RKO (cell line): ENCODE measurements around the gene SF3B4.
"Not testable (repeated sequence)": the region's sequence is repeated elsewhere in the genome, so short reads cannot be mapped to it uniquely, and the experiment has no call there.

Experiments
- DNase-seq: peaks from one replicate; pipeline ENCODE4 v3.0.0-alpha.2; 2016; ENCODE audit warnings: low spot score

SF3B4 gene

GRCh38 chr1:149927563-149928400 is at the start of gene SF3B4:
Gene SF3B4 (minus strand): TSS chr1:149927803. CDS start chr1:149927759, 44 bp downstream.
- DNase-seq, result peak; percentile 95

- DNase-seq, result no peak
Measured at GRCh38 chr1:149977345-149977744, 49.7 kb upstream of the SF3B4 start.

- DNase-seq, result no peak
Measured at GRCh38 chr1:149972547-149972946, 44.9 kb upstream of the SF3B4 start.

- DNase-seq, result no peak
Measured at GRCh38 chr1:149967646-149968045, 40.0 kb upstream of the SF3B4 start.

GRCh38 chr1:149967041-149967440 is 39.4 kb upstream of the SF3B4 start:
- no peak for DNase-seq

GRCh38 chr1:149966405-149966804 is 38.8 kb upstream of the SF3B4 start:
- no peak for DNase-seq

GRCh38 chr1:149965440-149965839 is 37.8 kb upstream of the SF3B4 start:
- DNase-seq, result no peak

GRCh38 chr1:149963358-149963757 is 35.8 kb upstream of the SF3B4 start:
- DNase-seq, result no peak

GRCh38 chr1:149962736-149963135 is 35.1 kb upstream of the SF3B4 start:
- no peak for DNase-seq

- peak; percentile 85 for DNase-seq
Measured at GRCh38 chr1:149962039-149962647, 34.5 kb upstream of the SF3B4 start.

GRCh38 chr1:149957548-149957947 is 29.9 kb upstream of the SF3B4 start:
- not testable (repeated sequence) for DNase-seq

- DNase-seq, result no peak
Measured at GRCh38 chr1:149949911-149950310, 22.3 kb upstream of the SF3B4 start.

- no peak for DNase-seq
Measured at GRCh38 chr1:149945206-149945605, 17.6 kb upstream of the SF3B4 start.

GRCh38 chr1:149942885-149943284 is 15.3 kb upstream of the SF3B4 start:
- DNase-seq, result no peak

- DNase-seq, result no peak
Measured at GRCh38 chr1:149942207-149942606, 14.6 kb upstream of the SF3B4 start.

GRCh38 chr1:149940427-149940826 is 12.8 kb upstream of the SF3B4 start:
- DNase-seq, result no peak

- DNase-seq, result not testable (repeated sequence)
Measured at GRCh38 chr1:149938668-149939003, 11.0 kb upstream of the SF3B4 start.

- DNase-seq, result no peak
Measured at GRCh38 chr1:149937759-149938158, 10.2 kb upstream of the SF3B4 start.

- DNase-seq, result peak; percentile 44
Measured at GRCh38 chr1:149936992-149937705, 9.5 kb upstream of the SF3B4 start.

- peak; percentile 66 for DNase-seq
Measured at GRCh38 chr1:149936170-149936991, 8.8 kb upstream of the SF3B4 start, which contains the start of gene MTMR11. Gene MTMR11 (minus strand): TSS chr1:149936879. CDS start chr1:149936647, 232 bp downstream.

GRCh38 chr1:149934356-149934755 is 6.8 kb upstream of the SF3B4 start:
- no peak for DNase-seq

- no peak for DNase-seq
Measured at GRCh38 chr1:149933208-149933607, 5.6 kb upstream of the SF3B4 start.
